Measurements from ENCODE around the gene CALML5. TPM values are rescaled to one million over a fixed set of nuclear protein-coding genes. Genes with fewer than 3 reads are reported as not detected.
A peak's percentile ranks its signal among the peaks of the same experiment; 100 is the strongest.

The CALML5 gene
- total RNA-seq, 1 donor from 2014 or later = not detected

GRCh38 chr10:5530846-5531557, 31.6 kb upstream of the CALML5 start:
- Mint-ChIP-seq H3K27me3 (ENCODE audit: unreplicated experiment) (peaks cover 10% of the 10 kb centered on the region), H3K27ac (ENCODE audit: unreplicated experiment) (no peak overlapping the region), H3K4me1 (ENCODE audit: unreplicated experiment) (peaks cover 8% of the 10 kb centered on the region), H3K9me3 (ENCODE audit: unreplicated experiment) (no peaks in the 10 kb centered on the region), H3K36me3 (ENCODE audit: low read depth, unreplicated experiment) (peaks cover 3% of the 10 kb centered on the region), H3K4me3 (ENCODE audit: unreplicated experiment) (no peak overlapping the region)
- no peak for DNase-seq (ENCODE audit: low spot score)
- no peak for TF ChIP-seq CTCF (IDR thresholded peaks at IDR 0.05; ENCODE audit: unreplicated experiment)

GRCh38 chr10:5530412-5530806, 31.0 kb upstream of the CALML5 start:
- Mint-ChIP-seq H3K9me3 (ENCODE audit: unreplicated experiment) (no peaks in the 10 kb centered on the region), H3K27me3 (ENCODE audit: unreplicated experiment) (peaks cover 10% of the 10 kb centered on the region), H3K4me3 (ENCODE audit: unreplicated experiment) (no peak overlapping the region), H3K27ac (ENCODE audit: unreplicated experiment) (no peak overlapping the region), H3K4me1 (ENCODE audit: unreplicated experiment) (peaks cover 8% of the 10 kb centered on the region), H3K36me3 (ENCODE audit: low read depth, unreplicated experiment) (peaks cover 4% of the 10 kb centered on the region)
- no peak for DNase-seq (ENCODE audit: low spot score)
- TF ChIP-seq CTCF (IDR thresholded peaks at IDR 0.05; ENCODE audit: unreplicated experiment) = no peak

GRCh38 chr10:5529702-5530411, 30.5 kb upstream of the CALML5 start:
- peaks cover 12% of the 10 kb centered on the region for H3K27me3 Mint-ChIP-seq (ENCODE audit: unreplicated experiment)
- DNase-seq (ENCODE audit: low spot score) = no peak
- H3K27ac Mint-ChIP-seq (ENCODE audit: unreplicated experiment) = no peak overlapping the region
- H3K36me3 Mint-ChIP-seq (ENCODE audit: low read depth, unreplicated experiment) = peaks cover 4% of the 10 kb centered on the region
- peaks cover 8% of the 10 kb centered on the region for H3K4me1 Mint-ChIP-seq (ENCODE audit: unreplicated experiment)
- no peak overlapping the region for H3K4me3 Mint-ChIP-seq (ENCODE audit: unreplicated experiment)
- H3K9me3 Mint-ChIP-seq (ENCODE audit: unreplicated experiment) = no peaks in the 10 kb centered on the region
- TF ChIP-seq CTCF (IDR thresholded peaks at IDR 0.05; ENCODE audit: unreplicated experiment) = no peak

GRCh38 chr10:5528989-5529701, 29.8 kb upstream of the CALML5 start:
- Mint-ChIP-seq H3K36me3 (ENCODE audit: low read depth, unreplicated experiment) (peaks cover 4% of the 10 kb centered on the region), H3K4me1 (ENCODE audit: unreplicated experiment) (peaks cover 6% of the 10 kb centered on the region), H3K27me3 (ENCODE audit: unreplicated experiment) (peaks cover 12% of the 10 kb centered on the region), H3K9me3 (ENCODE audit: unreplicated experiment) (no peaks in the 10 kb centered on the region), H3K4me3 (ENCODE audit: unreplicated experiment) (peak overlapping the region; percentile 11), H3K27ac (ENCODE audit: unreplicated experiment) (no peak overlapping the region)
- no peak for DNase-seq (ENCODE audit: low spot score)
- TF ChIP-seq CTCF (IDR thresholded peaks at IDR 0.05; ENCODE audit: unreplicated experiment) = no peak
